Stimulated activated CD8-positive, alpha-beta memory T cell treated with anti-CD3 and anti-CD28 coated beads, Interleukin-12 subunit alpha, Interleukin-12 subunit beta, amount 100 ng/mL, for 1 hour (primary cell): ENCODE results near the gene FAR2.
"Not testable (repeated sequence)": the region's sequence is repeated elsewhere in the genome, so short reads cannot be mapped to it uniquely, and the experiment has no call there.

Experiments
- DNase-seq: peaks from one replicate; pipeline ENCODE4 v3.0.0-alpha.2; 2020; ENCODE audit warnings: low read depth

The FAR2 gene

GRCh38 chr12:29152981-29153630 is 4.0 kb downstream of the FAR2 start:
- no peak for DNase-seq

GRCh38 chr12:29155079-29155478 is 6.0 kb downstream of the FAR2 start:
- no peak for DNase-seq

GRCh38 chr12:29157486-29157946 is 8.4 kb downstream of the FAR2 start:
- DNase-seq, result no peak

- no peak for DNase-seq
These were observed 9.2 kb downstream of the FAR2 start for GRCh38 chr12:29158115-29158763.

GRCh38 chr12:29159661-29160060 is 10.6 kb downstream of the FAR2 start:
- no peak for DNase-seq

GRCh38 chr12:29160230-29160629 is 11.2 kb downstream of the FAR2 start:
- DNase-seq, result no peak

GRCh38 chr12:29163146-29163545 is 14.1 kb downstream of the FAR2 start:
- DNase-seq, result no peak

GRCh38 chr12:29164477-29165393 is 15.7 kb downstream of the FAR2 start:
- no peak for DNase-seq

- DNase-seq, result no peak
These were observed 18.4 kb downstream of the FAR2 start for GRCh38 chr12:29167445-29167844.

GRCh38 chr12:29167988-29168387 is 18.9 kb downstream of the FAR2 start:
- DNase-seq, result no peak

- DNase-seq, result not testable (repeated sequence)
These were observed 20.9 kb downstream of the FAR2 start for GRCh38 chr12:29169978-29170377.

GRCh38 chr12:29170478-29171084 is 21.5 kb downstream of the FAR2 start:
- not testable (repeated sequence) for DNase-seq

- DNase-seq, result no peak
These were observed 22.6 kb downstream of the FAR2 start for GRCh38 chr12:29171421-29172258.

- DNase-seq, result no peak
These were observed 27.9 kb downstream of the FAR2 start for GRCh38 chr12:29176941-29177340.

- not testable (repeated sequence) for DNase-seq
These were observed 33.2 kb downstream of the FAR2 start for GRCh38 chr12:29182247-29182646.

GRCh38 chr12:29187756-29188155 is 38.7 kb downstream of the FAR2 start:
- no peak for DNase-seq

- DNase-seq, result no peak
These were observed 42.3 kb downstream of the FAR2 start for GRCh38 chr12:29191267-29191850.

- no peak for DNase-seq
These were observed 49.8 kb downstream of the FAR2 start for GRCh38 chr12:29198901-29199300.

- DNase-seq, result no peak
These were observed 51.5 kb downstream of the FAR2 start for GRCh38 chr12:29200586-29200985.

GRCh38 chr12:29201296-29201695 is 52.2 kb downstream of the FAR2 start:
- DNase-seq, result no peak

GRCh38 chr12:29201746-29202145 is 52.7 kb downstream of the FAR2 start:
- no peak for DNase-seq
